ENCODE data around the gene ZBTB17. TPM values are rescaled to one million over a fixed set of nuclear protein-coding genes. Genes with fewer than 3 reads are reported as not detected.

Gene ZBTB17
- total and polyA plus RNA-seq, 9 of the 15 experiments (the other 6 are each of a cell fraction or from before 2014, with no cell fraction given): 1.1 to 53.4 (median 29.6) TPM

DNA sequence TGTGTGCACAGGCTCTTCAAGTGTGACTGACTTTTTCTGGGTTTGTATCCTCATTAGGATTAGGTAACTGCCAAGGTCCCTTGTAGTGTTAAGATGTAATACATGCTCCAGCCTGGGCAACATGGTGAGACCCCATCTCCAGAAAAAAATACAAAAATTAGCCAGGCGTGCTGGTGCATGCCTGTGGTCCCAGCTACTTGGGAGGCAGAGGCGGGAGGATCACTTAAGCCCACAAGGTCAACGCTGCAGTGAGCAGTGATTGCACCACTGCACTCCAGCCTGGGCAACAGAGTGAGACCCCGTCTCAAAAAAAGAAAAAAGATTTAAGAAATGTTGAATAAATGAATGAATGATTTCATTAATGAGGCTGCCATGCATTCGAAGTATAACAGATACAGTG is 15.1 kb downstream of the ZBTB17 start:
- H3K27ac ChIP-seq (ENCODE audit: extremely low read depth, low read depth, low read length): no peak overlapping the region
- H3K79me2 ChIP-seq (ENCODE audit: control insufficient read depth, insufficient read depth, low read length): peaks cover 62% of the 10 kb centered on the region
- no peak overlapping the region for H3K4me3 ChIP-seq
- ChIA-PET CTCF (ENCODE audit: low intra/inter-chr PET ratio) (no interaction called here), POLR2A (interaction anchor here (0.7 to 1.5 kb wide), 2 partner anchors 10 to 128 kb away, joined by 3 to 5 read pairs; no protein-coding TSS in a partner anchor)
- peaks cover 26% of the 10 kb centered on the region; the same call in 1 of the 3 replicates for H3K36me3 ChIP-seq (ENCODE audit: control insufficient read depth, insufficient read depth, low read length)
- no peaks in the 10 kb centered on the region for H3K9me3 ChIP-seq (replicated peaks; ENCODE audit: control insufficient read depth, insufficient read depth, low read depth, low read length)
- no peaks in the 10 kb centered on the region for H3K9me1 ChIP-seq (ENCODE audit: control insufficient read depth, insufficient read depth, low read length)
- H3K9ac ChIP-seq (ENCODE audit: insufficient read depth in 1 of 2, low read depth in 2 of 2, low read length in 2 of 2): no peak overlapping the region
- H4K20me1 ChIP-seq (replicated peaks; ENCODE audit: control insufficient read depth, insufficient read depth, low read length): no peaks in the 10 kb centered on the region
- no TSS peak for BruUV-seq (replicated peaks)
- in situ Hi-C loops (cut with MboI): no loop called here
- H3K4me1 ChIP-seq (replicated peaks in 1 of 2; ENCODE audit: control insufficient read depth in 2 of 2, insufficient read depth in 2 of 2, low read length in 2 of 2): peaks cover 7 to 15% of the 10 kb centered on the region in 2 experiments; a peak in 4 of 5 replicates
- no peak overlapping the region for H3K4me2 ChIP-seq (ENCODE audit: insufficient read depth, low read length)
- no peak overlapping the region for H2AFZ ChIP-seq (ENCODE audit: low read depth, low read length)
- DNase-seq (ENCODE audit: extremely low read depth in 1 of 4, low spot score in 3 of 4) (no peak), FAIRE-seq (no peak), ATAC-seq (no peak)
- H3K27me3 ChIP-seq (ENCODE audit: control insufficient read depth in 2 of 2, insufficient read depth in 2 of 2, low read length in 2 of 2): no peaks in the 10 kb centered on the region
- WGBS (ENCODE audit: insufficient coverage, low coverage, missing lambda C conversion rate): 78% methylated on average over 5 of the region's 5 CpGs
- TF ChIP-seq ATF1 (CRISPR knock-in tag; IDR thresholded peaks at IDR 0.05) (no peak), ATF1 (tag; IDR thresholded peaks at IDR 0.05) (no peak), TEAD4 (IDR thresholded peaks at IDR 0.05; ENCODE audit: low read length) (no peak), TEAD4 (CRISPR knock-in tag; IDR thresholded peaks at IDR 0.05; ENCODE audit: borderline replicate concordance) (no peak), PRPF4 (IDR thresholded peaks at IDR 0.05; ENCODE audit: insufficient read depth, low read depth, low read length, poor library complexity, severe bottlenecking) (no peak), ZNF263 (CRISPR knock-in tag; IDR thresholded peaks at IDR 0.05; ENCODE audit: borderline replicate concordance) (no peak), NCOA2 (IDR thresholded peaks at IDR 0.05; ENCODE audit: partially characterized antibody in 2 of 2) (no peak), CAMTA2 (CRISPR knock-in tag; conservative IDR thresholded peaks at IDR 0.05) (no peak), SP2 (IDR thresholded peaks at IDR 0.05; ENCODE audit: extremely low read depth, low read depth, low read length, poor library complexity, severe bottlenecking) (no peak), TSHZ1 (CRISPR knock-in tag; IDR thresholded peaks at IDR 0.05) (no peak), ZNF239 (CRISPR knock-in tag; IDR thresholded peaks at IDR 0.05) (no peak), PKNOX1 (IDR thresholded peaks at IDR 0.05) (no peak)
- TF ChIP-seq, protein P1, sequence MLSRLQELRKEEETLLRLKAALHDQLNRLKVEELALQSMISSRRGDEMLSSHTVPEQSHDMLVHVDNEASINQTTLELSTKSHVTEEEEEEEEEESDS (CRISPR knock-in tag; IDR thresholded peaks at IDR 0.05): no peak
- TF ChIP-seq, protein P2, sequence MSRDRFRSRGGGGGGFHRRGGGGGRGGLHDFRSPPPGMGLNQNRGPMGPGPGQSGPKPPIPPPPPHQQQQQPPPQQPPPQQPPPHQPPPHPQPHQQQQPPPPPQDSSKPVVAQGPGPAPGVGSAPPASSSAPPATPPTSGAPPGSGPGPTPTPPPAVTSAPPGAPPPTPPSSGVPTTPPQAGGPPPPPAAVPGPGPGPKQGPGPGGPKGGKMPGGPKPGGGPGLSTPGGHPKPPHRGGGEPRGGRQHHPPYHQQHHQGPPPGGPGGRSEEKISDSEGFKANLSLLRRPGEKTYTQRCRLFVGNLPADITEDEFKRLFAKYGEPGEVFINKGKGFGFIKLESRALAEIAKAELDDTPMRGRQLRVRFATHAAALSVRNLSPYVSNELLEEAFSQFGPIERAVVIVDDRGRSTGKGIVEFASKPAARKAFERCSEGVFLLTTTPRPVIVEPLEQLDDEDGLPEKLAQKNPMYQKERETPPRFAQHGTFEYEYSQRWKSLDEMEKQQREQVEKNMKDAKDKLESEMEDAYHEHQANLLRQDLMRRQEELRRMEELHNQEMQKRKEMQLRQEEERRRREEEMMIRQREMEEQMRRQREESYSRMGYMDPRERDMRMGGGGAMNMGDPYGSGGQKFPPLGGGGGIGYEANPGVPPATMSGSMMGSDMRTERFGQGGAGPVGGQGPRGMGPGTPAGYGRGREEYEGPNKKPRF (IDR thresholded peaks at IDR 0.05; ENCODE audit: low read depth, low read length): no peak
- intact Hi-C loops (cut with micrococcal nuclease): no loop called here

Data from K562 (cell line).